Myocyte (in vitro differentiated cells): ENCODE results near the gene NEDD4L. TPM values are rescaled to one million over a fixed set of nuclear protein-coding genes. Genes with fewer than 3 reads are reported as not detected.
"Not testable (repeated sequence)": the region's sequence is repeated elsewhere in the genome, so short reads cannot be mapped to it uniquely, and the experiment has no call there.

Experiments
- DNase-seq: peaks from one replicate; pipeline ENCODE4 v3.0.0-alpha.2; 2012; ENCODE audit warnings: low read depth
- total RNA-seq: library from RNA; depleted of rRNA; stranded (reverse); fragments of >200 nt; gene quantifications from 2 replicates; pipeline ENCODE4 v1.2.3, GENCODE V29; 2014

Gene NEDD4L
- total RNA-seq, 1 donor from 2014 or later: 31.7 TPM

DNA sequence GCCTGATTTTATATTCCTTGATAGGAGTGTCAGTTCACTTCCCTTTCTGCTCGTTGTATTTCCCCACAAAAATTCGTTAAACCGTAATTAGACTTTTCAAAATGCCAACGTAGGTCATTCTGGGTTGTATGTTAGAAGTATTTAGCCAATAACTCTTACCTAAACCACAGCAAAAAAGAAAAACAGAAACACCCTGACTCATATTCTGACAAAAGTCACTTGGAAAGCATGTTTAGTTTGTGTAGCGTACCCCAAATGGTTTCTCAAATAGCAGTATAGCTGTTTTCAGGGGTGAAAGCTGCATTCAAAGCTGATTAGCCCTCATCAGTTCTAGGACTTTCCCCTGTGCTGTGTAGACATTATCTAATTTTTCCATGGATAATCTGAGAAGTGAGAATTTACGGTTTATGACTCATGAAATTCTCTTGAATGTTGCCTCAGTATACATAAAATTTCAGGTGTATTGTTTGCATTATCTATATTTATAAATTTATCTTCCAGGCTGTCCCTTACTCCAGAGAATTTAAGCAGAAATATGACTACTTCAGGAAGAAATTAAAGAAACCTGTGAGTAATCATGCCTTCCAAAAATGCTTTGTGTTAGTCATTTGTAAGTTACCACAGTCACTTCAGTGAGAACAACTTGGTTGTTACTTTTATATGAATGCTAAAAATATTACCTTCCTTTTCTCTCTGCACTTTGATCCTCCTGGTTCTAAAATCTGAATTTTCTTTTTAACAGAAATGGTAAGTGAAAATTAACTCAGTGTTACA is 319.9 kb downstream of the NEDD4L start:
- no peak for DNase-seq

- no peak for DNase-seq
Observed at GRCh38 chr18:58364876-58365528, 321.0 kb downstream of the NEDD4L start.

DNA sequence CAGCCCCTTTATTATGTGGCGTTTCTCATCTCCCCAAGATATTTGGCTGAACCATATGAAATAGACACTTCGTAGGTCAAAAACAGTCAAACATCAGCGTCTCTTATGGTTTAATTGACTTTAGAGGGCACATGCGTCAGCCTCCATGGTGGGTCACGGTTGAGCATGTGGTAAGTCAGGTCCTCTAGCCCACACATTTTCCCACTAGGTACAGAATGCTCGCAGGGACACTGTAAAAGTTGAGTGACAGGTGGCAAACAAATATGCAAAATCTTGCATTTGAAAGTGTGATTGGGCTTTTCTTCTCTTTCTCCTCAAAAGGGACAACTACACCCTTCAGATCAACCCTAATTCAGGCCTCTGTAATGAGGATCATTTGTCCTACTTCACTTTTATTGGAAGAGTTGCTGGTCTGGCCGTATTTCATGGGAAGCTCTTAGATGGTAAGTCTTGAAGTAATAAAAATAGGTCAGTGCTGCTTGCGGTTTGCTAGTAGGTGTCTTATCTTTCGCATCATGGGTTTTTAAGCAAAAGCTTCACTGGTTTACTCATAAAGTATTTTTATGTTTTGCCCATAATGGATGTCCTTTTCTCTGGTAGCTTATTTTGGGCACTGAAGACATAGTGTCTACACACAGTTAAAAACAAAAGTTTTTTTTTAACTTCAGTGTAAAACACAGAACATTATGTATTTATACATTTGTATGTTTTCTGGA is 323.6 kb downstream of the NEDD4L start:
- no peak for DNase-seq

DNA sequence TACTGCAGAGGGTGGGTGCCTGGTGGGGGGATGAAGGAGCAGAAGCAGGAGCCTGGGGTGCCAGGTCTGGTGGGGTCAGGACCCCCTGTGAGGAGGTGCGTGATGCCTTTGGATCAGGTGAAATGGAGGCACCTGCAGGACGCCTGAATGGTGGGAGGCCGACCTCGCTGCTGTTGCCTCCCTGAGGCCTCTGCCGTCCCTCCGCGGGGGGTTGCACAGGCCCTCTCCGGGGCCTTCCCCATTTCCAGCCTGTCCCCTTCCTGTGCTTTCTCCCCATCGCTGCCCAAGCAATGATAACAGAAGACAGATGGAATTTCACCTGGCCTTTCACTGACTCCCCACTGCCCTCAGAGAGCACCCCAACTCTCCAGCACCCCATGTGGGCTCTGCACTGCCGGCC is 325.6 kb downstream of the NEDD4L start:
- DNase-seq: no peak

DNA sequence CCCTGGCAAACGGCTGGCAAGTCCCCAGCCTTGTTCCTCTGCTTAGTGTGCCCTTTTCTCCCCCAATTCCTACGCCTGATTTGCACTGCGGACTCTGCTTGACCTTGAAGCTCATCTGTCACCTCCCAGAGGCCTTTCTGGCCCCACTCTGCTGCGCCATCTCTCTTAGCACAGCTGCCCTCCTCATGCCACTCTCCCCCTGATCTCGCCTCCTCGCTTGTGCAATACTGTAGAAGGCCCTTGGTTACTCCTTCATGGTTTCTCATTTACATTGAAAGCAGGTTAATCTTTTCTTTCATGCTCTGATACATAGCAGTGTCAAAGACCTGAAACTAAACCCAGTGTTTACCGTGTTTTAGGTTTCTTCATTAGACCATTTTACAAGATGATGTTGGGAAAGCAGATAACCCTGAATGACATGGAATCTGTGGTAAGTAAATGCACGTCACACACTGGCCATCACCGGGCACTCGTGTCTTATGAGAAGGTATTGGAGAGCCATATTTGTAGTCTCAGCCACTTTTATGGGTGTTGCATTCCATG is 326.1 kb downstream of the NEDD4L start:
- DNase-seq: no peak

- no peak for DNase-seq
Observed at GRCh38 chr18:58370612-58371011, 326.6 kb downstream of the NEDD4L start.

GRCh38 chr18:58373481-58373880 is 329.5 kb downstream of the NEDD4L start:
- no peak for DNase-seq

DNA sequence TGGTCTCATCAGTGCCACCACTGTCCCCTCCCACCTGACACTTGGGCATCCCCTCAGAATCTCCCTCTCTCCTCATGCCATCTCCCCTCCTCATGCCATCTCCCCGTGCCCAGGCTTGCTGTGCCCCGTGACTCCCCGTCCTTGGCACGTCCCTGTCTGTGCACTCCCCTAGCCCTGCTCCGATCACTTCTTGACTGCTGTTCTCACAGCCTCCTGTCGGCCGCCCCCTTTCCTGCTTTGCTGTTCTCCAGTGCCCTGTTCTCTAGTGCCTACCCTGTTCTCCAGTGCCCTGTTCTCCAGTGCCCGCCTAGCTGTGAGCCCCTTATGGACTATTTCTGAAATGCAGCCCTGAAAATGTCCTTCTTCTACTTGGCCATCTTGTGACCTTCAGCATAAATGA is 331.0 kb downstream of the NEDD4L start:
- no peak for DNase-seq

DNA sequence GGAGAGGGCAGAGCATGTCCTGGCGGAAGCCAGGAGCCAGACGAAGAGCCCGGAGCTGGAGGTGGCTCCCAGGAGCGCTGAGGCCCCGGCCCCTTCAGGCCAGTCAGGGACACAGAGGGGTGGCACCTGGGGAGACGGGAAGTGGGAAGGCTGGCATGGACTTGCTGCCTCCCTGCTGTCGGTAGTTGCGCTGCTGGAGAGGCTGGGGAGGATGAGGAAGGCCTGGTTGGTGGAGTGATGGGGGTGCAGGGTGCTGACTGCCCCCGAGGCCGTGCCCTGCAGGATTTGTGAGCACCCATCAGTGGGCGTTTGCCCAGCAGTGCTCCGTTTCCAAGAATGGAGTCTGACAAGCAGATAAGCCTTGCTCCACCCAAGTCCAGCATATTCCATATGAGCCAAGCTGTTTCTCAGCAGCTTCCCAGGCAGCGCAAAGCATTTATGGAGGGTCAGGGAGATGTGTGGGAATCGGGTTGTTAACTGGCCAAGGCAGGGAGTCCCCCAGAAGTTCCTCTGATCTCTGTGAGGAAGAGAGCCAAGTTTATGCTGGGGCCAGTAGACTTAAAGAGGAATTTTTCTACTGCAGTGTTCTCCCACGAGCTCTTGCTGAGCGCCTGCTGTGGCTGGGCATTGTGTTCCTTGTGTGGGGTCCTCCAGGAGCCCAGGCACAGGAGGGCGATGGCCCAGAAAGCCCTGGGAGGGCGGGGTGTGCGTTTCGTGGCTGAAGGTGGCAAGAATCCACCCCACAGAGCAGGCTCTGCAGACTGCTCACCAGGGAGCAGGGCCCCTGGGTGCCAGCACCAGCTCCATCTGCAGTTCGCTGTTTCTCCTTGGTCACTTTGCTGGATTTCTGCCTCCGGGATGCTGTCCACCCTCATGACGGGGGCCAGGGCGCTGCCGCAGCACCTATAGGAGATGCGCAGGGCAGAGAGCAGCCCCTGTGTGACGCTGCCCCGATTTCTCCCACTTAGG is 334.7 kb downstream of the NEDD4L start:
- no peak for DNase-seq

GRCh38 chr18:58379443-58379842 is 335.4 kb downstream of the NEDD4L start:
- no peak for DNase-seq

DNA sequence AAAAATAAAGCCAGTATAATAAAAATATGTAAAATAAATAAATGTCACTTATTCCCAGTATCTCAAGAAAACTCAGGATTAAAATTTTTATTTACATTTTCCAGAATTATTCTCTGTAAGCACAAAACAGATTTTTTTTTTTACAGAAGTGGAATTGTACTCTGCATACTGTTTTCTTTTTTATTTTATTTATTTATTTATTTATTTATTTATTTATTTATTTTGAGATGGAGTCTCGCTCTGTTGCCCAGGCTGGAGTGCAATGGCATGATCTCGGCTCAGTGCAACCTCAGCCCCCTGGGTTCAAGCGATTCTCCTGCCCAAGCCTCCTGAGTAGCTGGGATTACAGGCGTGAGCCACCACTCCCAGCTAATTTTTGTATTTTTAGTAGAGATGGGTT is 336.1 kb downstream of the NEDD4L start:
- DNase-seq: not testable (repeated sequence)

DNA sequence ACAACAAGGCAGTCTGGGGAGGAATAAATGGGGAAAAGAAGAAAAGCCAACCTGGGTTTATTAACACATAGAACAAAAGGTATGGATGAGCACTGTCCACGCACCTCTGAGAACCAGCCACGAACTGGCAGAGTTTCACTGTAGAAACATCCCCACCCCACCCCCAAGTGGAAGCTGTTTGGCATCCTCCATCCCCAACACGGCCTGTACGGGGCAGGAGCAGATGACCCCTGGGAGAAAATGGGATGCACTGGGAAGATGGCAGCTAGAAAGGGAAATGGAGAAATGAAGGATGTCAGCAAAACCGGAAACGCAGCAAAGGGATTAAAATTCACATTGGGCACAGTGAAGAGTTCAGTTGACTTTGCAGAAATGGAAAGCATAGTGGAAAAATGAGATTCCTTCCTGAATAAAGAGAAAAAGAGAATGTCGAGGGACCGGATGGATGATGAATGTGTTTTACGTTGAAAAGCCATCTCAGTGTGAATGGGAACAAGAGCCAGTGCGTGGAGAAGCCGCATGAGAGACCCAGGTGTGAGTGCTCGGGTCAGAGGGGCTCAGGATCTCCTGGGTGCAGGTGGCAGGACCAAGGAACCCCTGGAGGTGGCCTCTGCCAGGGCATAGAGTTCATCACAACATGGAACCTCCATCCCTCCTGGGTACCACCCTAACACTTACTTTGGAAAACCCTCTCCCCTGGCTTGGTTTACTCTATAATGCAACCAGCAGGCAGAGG is 337.8 kb downstream of the NEDD4L start:
- no peak for DNase-seq

DNA sequence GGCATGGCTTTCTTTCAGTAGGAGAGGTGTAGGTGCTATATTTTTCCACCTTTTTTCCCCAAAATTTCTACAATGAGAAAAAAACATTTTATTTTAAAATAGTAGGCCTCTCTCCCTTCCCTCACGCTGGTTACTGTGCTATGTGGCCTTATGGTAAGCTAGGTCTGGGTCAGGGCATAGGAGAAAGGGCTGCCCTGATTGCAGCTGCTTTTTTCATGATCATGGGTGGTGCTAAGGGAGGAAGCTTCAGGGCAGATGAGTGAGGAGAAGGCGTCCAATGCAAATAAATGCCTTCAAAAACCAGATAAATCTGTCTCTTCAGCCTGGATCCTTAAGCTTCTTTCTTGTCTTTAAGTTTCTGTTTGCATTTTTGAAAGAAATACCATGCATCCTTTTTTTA is 338.4 kb downstream of the NEDD4L start:
- no peak for DNase-seq

DNA sequence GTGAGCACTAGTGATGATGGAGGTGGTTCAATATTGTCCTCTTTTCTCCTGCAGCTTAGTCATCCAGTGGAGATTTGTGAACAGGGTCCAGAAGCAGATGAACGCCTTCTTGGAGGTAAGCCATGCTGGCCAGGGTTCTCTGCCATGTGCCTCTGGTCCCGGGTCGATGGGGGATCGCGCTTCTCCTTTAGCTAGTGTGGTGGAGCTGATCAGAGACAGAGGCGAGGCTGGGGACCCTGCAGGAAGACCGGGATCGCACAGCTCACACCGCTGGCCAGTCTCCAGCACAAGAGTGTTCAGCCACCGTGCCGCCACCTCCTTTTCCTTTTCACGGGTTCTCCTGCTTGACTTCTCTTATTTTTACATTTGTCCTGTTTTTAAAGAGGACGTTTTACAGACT is 341.4 kb downstream of the NEDD4L start:
- DNase-seq: no peak

GRCh38 chr18:58386780-58387179 is 342.8 kb downstream of the NEDD4L start:
- no peak for DNase-seq

GRCh38 chr18:58387716-58388115 is 343.7 kb downstream of the NEDD4L start:
- no peak for DNase-seq

DNA sequence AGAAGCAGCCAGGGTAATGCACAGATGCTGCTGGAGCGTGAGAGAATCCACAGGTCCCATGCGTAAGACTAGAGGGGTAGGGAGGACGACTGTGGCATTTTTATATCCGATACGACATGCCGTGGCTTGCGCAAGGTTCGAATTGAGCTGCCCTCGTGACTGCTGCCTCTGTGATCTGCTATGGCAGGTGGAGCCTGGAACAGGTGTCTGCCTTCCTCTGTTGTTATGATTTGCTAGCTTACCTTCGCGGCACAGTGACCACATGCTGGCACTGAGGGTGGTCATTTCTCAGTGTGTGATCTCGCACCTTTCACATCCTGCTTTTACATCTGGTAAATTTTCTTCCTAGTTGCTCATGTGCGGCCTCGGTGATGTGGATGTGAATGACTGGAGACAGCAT is 344.7 kb downstream of the NEDD4L start:
- DNase-seq: no peak

GRCh38 chr18:58389745-58390144 is 345.7 kb downstream of the NEDD4L start:
- no peak for DNase-seq

DNA sequence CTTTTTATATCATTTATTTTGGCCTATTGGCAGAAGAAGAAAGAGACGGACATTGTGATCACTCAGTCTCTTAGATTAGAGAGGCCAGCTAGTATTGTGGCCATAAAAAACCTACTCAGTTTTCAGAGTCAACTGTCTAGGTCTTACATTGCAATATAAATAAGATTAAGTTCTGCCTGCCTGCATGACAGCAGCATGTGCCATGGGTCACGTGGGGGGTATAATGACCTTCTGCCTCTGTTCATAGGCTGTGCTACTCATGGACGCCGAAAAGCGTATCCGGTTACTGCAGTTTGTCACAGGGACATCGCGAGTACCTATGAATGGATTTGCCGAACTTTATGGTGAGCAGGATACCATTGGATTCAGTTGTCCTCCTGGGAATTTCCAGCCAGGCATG is 346.4 kb downstream of the NEDD4L start:
- DNase-seq: no peak

DNA sequence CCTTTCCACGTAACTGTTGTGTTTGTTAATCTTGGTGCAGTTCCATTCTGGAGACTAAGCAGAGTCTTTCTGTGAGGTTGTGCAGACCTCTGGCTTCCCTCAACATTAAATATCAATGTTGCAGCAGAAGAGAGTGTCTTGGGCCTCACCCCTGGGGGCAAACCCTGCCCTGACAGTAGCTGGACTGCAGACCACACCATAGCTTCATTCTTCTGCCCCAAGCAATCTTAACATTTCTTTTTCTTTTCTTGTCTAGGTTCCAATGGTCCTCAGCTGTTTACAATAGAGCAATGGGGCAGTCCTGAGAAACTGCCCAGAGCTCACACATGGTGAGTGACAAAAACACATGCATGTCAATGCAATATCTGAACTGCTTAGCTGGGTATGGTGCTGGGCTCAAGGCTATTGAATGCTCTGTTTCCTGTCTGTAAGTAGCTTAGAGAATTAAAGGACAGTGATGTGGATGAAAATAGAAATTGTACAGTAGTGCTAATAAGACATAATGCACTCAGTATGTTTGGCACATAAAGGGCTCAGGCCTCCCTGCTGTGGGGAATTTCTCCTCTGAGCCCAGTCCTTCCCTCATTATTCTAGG is 347.3 kb downstream of the NEDD4L start:
- peak; percentile 81 for DNase-seq
